ENCODE measurements around the gene TRMT13.

DNA sequence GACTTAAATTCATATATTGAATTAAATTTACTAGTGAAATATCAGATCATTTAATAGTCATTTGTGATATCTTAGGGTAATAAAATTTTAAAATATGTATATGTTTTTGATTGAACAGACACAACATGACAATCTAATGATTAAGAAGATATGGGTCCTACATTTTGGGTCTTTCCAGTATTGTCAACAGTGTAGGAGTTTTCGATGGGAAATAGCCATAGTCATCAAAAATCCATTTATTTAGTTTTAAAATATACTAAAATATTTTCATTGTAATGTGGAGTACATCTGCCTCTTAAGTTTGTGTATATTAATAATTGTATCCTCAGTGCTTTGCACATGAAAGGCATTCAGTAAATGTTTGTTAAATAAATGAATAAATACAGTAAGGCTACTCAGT, 14.0 kb downstream of the TRMT13 start:
- TF ChIP-seq, protein P1, sequence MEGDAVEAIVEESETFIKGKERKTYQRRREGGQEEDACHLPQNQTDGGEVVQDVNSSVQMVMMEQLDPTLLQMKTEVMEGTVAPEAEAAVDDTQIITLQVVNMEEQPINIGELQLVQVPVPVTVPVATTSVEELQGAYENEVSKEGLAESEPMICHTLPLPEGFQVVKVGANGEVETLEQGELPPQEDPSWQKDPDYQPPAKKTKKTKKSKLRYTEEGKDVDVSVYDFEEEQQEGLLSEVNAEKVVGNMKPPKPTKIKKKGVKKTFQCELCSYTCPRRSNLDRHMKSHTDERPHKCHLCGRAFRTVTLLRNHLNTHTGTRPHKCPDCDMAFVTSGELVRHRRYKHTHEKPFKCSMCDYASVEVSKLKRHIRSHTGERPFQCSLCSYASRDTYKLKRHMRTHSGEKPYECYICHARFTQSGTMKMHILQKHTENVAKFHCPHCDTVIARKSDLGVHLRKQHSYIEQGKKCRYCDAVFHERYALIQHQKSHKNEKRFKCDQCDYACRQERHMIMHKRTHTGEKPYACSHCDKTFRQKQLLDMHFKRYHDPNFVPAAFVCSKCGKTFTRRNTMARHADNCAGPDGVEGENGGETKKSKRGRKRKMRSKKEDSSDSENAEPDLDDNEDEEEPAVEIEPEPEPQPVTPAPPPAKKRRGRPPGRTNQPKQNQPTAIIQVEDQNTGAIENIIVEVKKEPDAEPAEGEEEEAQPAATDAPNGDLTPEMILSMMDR (conservative IDR thresholded peaks at IDR 0.05; ENCODE audit: low read length): no peak
- TF ChIP-seq EZH2phosphoT487 (IDR thresholded peaks at IDR 0.05; ENCODE audit: borderline replicate concordance): no peak

Data from Loucy (cell line).